Endothelial cell of umbilical vein (primary cell): ENCODE measurements around the gene RBMS3. TPM values are rescaled to one million over a fixed set of nuclear protein-coding genes. Genes with fewer than 3 reads are reported as not detected.

Source experiments
- BruUV-seq: library from RNA; stranded (reverse); fragments of 400-500 nt; replicated peaks from 2 replicates; lab custom pipeline; 2021; lab: Mats Ljungman, UMichigan
- CTCF ChIA-PET: fragments of 300-600, 350-600 bp; sonication (Branson Sonifier 250); formaldehyde crosslinking; loops from one replicate; lab custom pipeline; 2021; ENCODE audit warnings: antibody characterized with exemption, inconsistent platforms; lab: Charles Lee
- POLR2A ChIA-PET: fragments of 300-600, 350-600 bp; sonication (Branson Sonifier 250); formaldehyde crosslinking; loops from one replicate; lab custom pipeline; 2021; ENCODE audit warnings: antibody characterized with exemption, inconsistent platforms; lab: Charles Lee
- DNase-seq: peaks from one replicate; pipeline ENCODE4 v3.0.0-alpha.2; 2011; ENCODE audit warnings: low read depth, low spot score
- FAIRE-seq: peaks from 2 replicates; lab custom pipeline; 2011; peaks lifted over from hg19 to GRCh38; lab: Jason Lieb, UNC
- H2AFZ ChIP-seq: 2 replicates; pipeline ENCODE4 v1.6.0; 2012; ENCODE audit warnings: low read depth, low read length, control low read depth, inconsistent platforms
- H3K27ac ChIP-seq: 2 replicates; pipeline ENCODE4 v1.5.1; 2011; ENCODE audit warnings: low read depth, mild to moderate bottlenecking, control low read depth, low read length, moderate library complexity; ENCODE audit not compliant: insufficient read depth
- H3K27me3 ChIP-seq, 2 experiments: 2 replicates each; pipeline versions ENCODE4 v1.6.0 to v1.6.1; 2011; ENCODE audit warnings: low read length in 2 of 2, mixed read lengths in 1 of 2; ENCODE audit not compliant: control insufficient read depth in 2 of 2, insufficient read depth in 2 of 2
- H3K36me3 ChIP-seq, 2 experiments: 2 replicates in 1 of 2; 3 replicates in 1 of 2; pipeline ENCODE4 v1.5.1; 2011; ENCODE audit warnings: low read length in 2 of 2, mild to moderate bottlenecking in 1 of 2, moderate library complexity in 1 of 2; ENCODE audit not compliant: control insufficient read depth in 2 of 2, insufficient read depth in 2 of 2; ENCODE audit errors: extremely low read depth in 1 of 2
- H3K4me1 ChIP-seq: 3 replicates; pipeline ENCODE4 v1.5.1; 2011; ENCODE audit warnings: mild to moderate bottlenecking, low read length; ENCODE audit not compliant: control insufficient read depth, insufficient read depth; ENCODE audit errors: extremely low read depth
- H3K4me2 ChIP-seq: 2 replicates; pipeline ENCODE4 v1.6.1; 2011; ENCODE audit warnings: low read length, control low read depth, mixed read lengths; ENCODE audit not compliant: insufficient read depth
- H3K4me3 ChIP-seq, 3 experiments: fragments of 200-600 bp in 1 of 3; sonication (generic), shearing (Covaris generic) in 1 of 3; replicated peaks in 1 of 3; 2 replicates each; pipeline ENCODE4 v1.5.1; 2011 to 2016; ENCODE audit warnings: control low read depth in 3 of 3, low read length in 3 of 3, mild to moderate bottlenecking in 2 of 3, inconsistent platforms in 1 of 3, low read depth in 1 of 3, moderate library complexity in 1 of 3; ENCODE audit not compliant: insufficient read depth in 1 of 3
- H3K79me2 ChIP-seq: 2 replicates; pipeline ENCODE4 v1.6.0; 2012; ENCODE audit warnings: low read length, inconsistent platforms; ENCODE audit not compliant: control insufficient read depth, insufficient read depth
- H3K9ac ChIP-seq: replicated peaks from 2 replicates; pipeline ENCODE3; 2011; ENCODE audit warnings: low read length, control low read depth; ENCODE audit not compliant: insufficient read depth; ENCODE audit errors: extremely low read depth
- H3K9me1 ChIP-seq: replicated peaks from 3 replicates; pipeline ENCODE4 v1.6.0; 2011; ENCODE audit warnings: mild to moderate bottlenecking, low read length; ENCODE audit not compliant: control insufficient read depth, insufficient read depth; ENCODE audit errors: extremely low read depth
- H3K9me3 ChIP-seq: replicated peaks from 2 replicates; pipeline ENCODE4 v1.5.1; 2012; ENCODE audit warnings: low read length, inconsistent platforms; ENCODE audit not compliant: control insufficient read depth, insufficient read depth
- H4K20me1 ChIP-seq: replicated peaks from 2 replicates; pipeline ENCODE3; 2011; ENCODE audit warnings: mild to moderate bottlenecking, low read length; ENCODE audit not compliant: control insufficient read depth, insufficient read depth; ENCODE audit errors: extremely low read depth
- EZH2 ChIP-seq: IDR thresholded peaks from 2 replicates; pipeline ENCODE4 v1.6.1; 2012; ENCODE audit warnings: borderline replicate concordance, low read depth, mild to moderate bottlenecking, moderate library complexity, low read length, inconsistent platforms; ENCODE audit not compliant: severe bottlenecking
- FOS ChIP-seq: IDR thresholded peaks from 2 replicates; pipeline ENCODE4 v1.6.1; 2011; ENCODE audit warnings: mild to moderate bottlenecking, low read length, moderate library complexity, borderline replicate concordance; ENCODE audit not compliant: insufficient read depth
- GATA2 ChIP-seq: IDR thresholded peaks from 2 replicates; pipeline ENCODE4 v1.7.0; 2011; ENCODE audit warnings: low read depth, mild to moderate bottlenecking, moderate library complexity, mixed read lengths, low read length; ENCODE audit not compliant: insufficient read length, insufficient read depth
- JUN ChIP-seq: IDR thresholded peaks from 2 replicates; pipeline ENCODE4 v1.6.1; 2011; ENCODE audit warnings: borderline replicate concordance, low read depth; ENCODE audit not compliant: insufficient read length, insufficient read depth
- MAX ChIP-seq: IDR thresholded peaks from 2 replicates; pipeline ENCODE4 v1.6.1; 2011; ENCODE audit not compliant: insufficient read depth, insufficient read length
- MYC ChIP-seq: IDR thresholded peaks from one replicate; pipeline ENCODE4 v1.6.1; 2011; ENCODE audit warnings: mild to moderate bottlenecking, low read depth, low read length
- POLR2A ChIP-seq: IDR thresholded peaks from 2 replicates; pipeline ENCODE4 v1.6.1; 2012; ENCODE audit warnings: low read depth, mild to moderate bottlenecking, control low read depth, low read length
- POLR2AphosphoS5 ChIP-seq: IDR thresholded peaks from 2 replicates; pipeline ENCODE4 v1.6.1; 2012; ENCODE audit warnings: low read depth, mild to moderate bottlenecking, control low read depth, low read length, moderate library complexity; ENCODE audit not compliant: insufficient read depth
- dilution Hi-C: fragments of 300-500 bp; cut with MboI; formaldehyde crosslinking; loops from one replicate; pipeline ENCODE4 v1.15.0; 2019; ENCODE audit warnings: low sequenced_read_pairs; ENCODE audit not compliant: extremely low pct_ligation_motif_present
- intact Hi-C: fragments of 100-400 bp; cut with micrococcal nuclease; formaldehyde crosslinking; loops from one replicate; pipeline ENCODE4 v1.10.0; 2022
- polyA plus RNA-seq, 4 experiments: library from polyadenylated mRNA; depleted of rRNA in 3 of 4; stranded (reverse) in 3 of 4; unstranded in 1 of 4; fragments of >200 nt; gene quantifications; 2 replicates each; pipeline versions ENCODE4 v1.2.1 to v1.2.3, GENCODE V29; 2011 to 2012; ENCODE audit warnings: missing spikeins in 1 of 4
- total RNA-seq: library from RNA; stranded (reverse); gene quantifications from 2 replicates; pipeline ENCODE4 v1.2.3, GENCODE V29; 2021
- TF ChIP-seq, protein P1 (sequence below), 2 donors: IDR thresholded peaks; 1 replicate in 1 of 2; 2 replicates in 1 of 2; pipeline ENCODE4 v1.5.1; 2011; ENCODE audit warnings: low read length in 2 of 2, mild to moderate bottlenecking in 2 of 2, moderate library complexity in 2 of 2, control low read depth in 1 of 2, inconsistent platforms in 1 of 2, low read depth in 1 of 2; ENCODE audit not compliant: insufficient read depth in 1 of 2; ENCODE audit errors: extremely low read depth in 1 of 2

Gene RBMS3
- total and polyA plus RNA-seq, 2 donors (not counting 3 experiments of a cell fraction or from before 2014, with no cell fraction given), result 13.6 to 42.3 TPM

DNA sequence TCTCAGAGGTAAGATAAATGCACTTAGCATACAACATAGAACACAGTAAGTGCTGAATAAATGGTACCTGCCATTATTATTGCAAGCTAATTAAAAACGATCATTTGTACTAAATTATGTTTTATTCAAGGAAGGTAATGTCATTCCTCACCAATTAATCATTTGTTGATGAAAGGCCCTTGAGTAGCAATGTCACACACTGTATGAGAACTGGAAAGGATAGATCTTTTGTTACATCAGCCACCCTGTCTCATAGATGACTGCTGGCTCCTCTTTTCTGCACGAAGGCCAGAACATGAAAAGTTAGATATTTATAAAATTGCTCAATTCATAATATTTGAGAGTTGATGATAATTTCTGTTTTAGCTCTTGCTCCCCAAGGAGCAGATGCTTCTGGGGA, 415.4 kb downstream of the RBMS3 start:
- no peak overlapping the region for H3K27ac ChIP-seq
- H3K27me3 ChIP-seq, result no peaks in the 10 kb centered on the region
- TF ChIP-seq GATA2, result no peak
- TF ChIP-seq MYC, result no peak
- TF ChIP-seq POLR2AphosphoS5, result no peak
- TF ChIP-seq JUN, result no peak
- TF ChIP-seq MAX, result no peak
- TF ChIP-seq FOS, result no peak
- no peak for TF ChIP-seq EZH2
- no peak overlapping the region for H3K4me3 ChIP-seq
- H3K4me1 ChIP-seq, result peaks cover 34% of the 10 kb centered on the region
- POLR2A ChIA-PET, result no interaction called here
- dilution Hi-C loops, result no loop called here
- no TSS peak for BruUV-seq
- intact Hi-C loops, result no loop called here
- H3K79me2 ChIP-seq, result no peaks in the 10 kb centered on the region
- no peak for FAIRE-seq
- no peaks in the 10 kb centered on the region for H3K9me3 ChIP-seq
- H2AFZ ChIP-seq, result no peak overlapping the region
- no peak overlapping the region for H3K9ac ChIP-seq
- no peaks in the 10 kb centered on the region for H4K20me1 ChIP-seq
- CTCF ChIA-PET, result interaction anchor here (1.6 kb wide), 1 partner anchor 56 kb away, joined by 5 read pairs; no protein-coding TSS in a partner anchor
- peaks cover 0 to 2% of the 10 kb centered on the region in 2 experiments for H3K36me3 ChIP-seq
- no peak for DNase-seq
- H3K9me1 ChIP-seq, result no peaks in the 10 kb centered on the region
- H3K4me2 ChIP-seq, result no peak overlapping the region

GRCh38 chr3:29697989-29698388, 417.1 kb downstream of the RBMS3 start:
- Histone ChIP-seq H3K9me3 (no peaks in the 10 kb centered on the region), H3K27me3 (no peaks in the 10 kb centered on the region), H3K79me2 (no peaks in the 10 kb centered on the region), H2AFZ (no peak overlapping the region), H3K4me3 (no peak overlapping the region), H3K27ac (no peak overlapping the region), H3K4me1 (peaks cover 34% of the 10 kb centered on the region), H3K36me3 (peaks cover 0 to 2% of the 10 kb centered on the region in 2 experiments), H4K20me1 (no peaks in the 10 kb centered on the region), H3K9ac (no peak overlapping the region), H3K4me2 (no peak overlapping the region), H3K9me1 (no peaks in the 10 kb centered on the region)
- intact Hi-C loops (no loop called here), dilution Hi-C loops (no loop called here)
- DNase-seq, result no peak
- CTCF ChIA-PET, result no interaction called here
- TF ChIP-seq POLR2AphosphoS5 (no peak), MAX (no peak), GATA2 (no peak), POLR2A (no peak), MYC (no peak), JUN (no peak), EZH2 (no peak), FOS (no peak)
- TF ChIP-seq, protein P1, sequence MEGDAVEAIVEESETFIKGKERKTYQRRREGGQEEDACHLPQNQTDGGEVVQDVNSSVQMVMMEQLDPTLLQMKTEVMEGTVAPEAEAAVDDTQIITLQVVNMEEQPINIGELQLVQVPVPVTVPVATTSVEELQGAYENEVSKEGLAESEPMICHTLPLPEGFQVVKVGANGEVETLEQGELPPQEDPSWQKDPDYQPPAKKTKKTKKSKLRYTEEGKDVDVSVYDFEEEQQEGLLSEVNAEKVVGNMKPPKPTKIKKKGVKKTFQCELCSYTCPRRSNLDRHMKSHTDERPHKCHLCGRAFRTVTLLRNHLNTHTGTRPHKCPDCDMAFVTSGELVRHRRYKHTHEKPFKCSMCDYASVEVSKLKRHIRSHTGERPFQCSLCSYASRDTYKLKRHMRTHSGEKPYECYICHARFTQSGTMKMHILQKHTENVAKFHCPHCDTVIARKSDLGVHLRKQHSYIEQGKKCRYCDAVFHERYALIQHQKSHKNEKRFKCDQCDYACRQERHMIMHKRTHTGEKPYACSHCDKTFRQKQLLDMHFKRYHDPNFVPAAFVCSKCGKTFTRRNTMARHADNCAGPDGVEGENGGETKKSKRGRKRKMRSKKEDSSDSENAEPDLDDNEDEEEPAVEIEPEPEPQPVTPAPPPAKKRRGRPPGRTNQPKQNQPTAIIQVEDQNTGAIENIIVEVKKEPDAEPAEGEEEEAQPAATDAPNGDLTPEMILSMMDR (IDR thresholded peaks at IDR 0.05; ENCODE audit: extremely low read depth in 1 of 2, insufficient read depth in 1 of 2, low read depth in 1 of 2, low read length in 2 of 2), result no peak
- POLR2A ChIA-PET, result interaction anchor here (0.5 kb wide), 1 partner anchor 727 kb away, joined by 3 read pairs; no protein-coding TSS in a partner anchor
- BruUV-seq, result no TSS peak
- no peak for FAIRE-seq
